NCI-H1092 (cell line): ENCODE data around the gene RND1.

Experiments
- DNase-seq: peaks from one replicate; lab custom pipeline; 2025; lab: John Stamatoyannopoulos, UW

RND1 gene

DNA sequence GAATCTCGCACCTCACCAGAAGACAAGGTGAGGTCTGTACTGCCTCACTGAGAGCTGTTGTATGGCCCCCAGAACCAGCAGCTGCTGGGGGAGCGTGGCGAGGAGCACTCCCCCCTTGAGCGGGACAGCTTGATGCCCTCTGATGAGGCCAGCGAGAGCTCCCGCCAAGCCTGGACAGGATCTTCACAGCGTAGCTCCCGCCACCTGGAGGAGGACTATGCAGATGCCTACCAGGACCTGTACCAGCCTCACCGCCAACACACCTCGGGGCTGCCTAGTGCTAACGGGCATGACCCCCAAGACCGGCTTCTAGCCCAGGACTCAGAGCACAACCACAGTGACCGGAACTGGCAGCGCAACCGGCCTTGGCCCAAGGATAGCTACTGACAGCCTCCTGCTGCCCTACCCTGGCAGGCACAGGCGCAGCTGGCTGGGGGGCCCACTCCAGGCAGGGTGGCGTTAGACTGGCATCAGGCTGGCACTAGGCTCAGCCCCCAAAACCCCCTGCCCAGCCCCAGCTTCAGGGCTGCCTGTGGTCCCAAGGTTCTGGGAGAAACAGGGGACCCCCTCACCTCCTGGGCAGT lies 38.1 kb downstream of the RND1 start:
- no peak for DNase-seq

DNA sequence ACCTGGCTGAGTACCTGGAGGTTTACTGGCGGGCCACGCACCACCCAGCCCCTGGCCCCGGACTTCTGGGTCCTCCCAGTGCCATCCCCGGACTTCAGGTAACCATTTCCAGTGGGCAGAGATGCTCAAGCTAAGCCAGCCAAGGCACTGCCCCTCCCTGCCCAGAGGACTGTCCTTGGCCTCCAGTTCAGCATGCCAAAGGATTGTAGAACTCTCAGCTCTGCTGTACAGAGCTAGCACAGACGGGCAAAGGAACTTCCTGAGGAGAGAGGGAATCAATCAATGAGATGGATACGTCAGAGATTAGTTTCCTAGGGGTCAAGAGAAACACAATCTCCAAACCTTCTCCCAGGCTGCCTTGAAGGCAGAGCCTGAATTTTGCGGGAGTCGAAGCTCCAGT lies 38.6 kb downstream of the RND1 start:
- no peak for DNase-seq

DNA sequence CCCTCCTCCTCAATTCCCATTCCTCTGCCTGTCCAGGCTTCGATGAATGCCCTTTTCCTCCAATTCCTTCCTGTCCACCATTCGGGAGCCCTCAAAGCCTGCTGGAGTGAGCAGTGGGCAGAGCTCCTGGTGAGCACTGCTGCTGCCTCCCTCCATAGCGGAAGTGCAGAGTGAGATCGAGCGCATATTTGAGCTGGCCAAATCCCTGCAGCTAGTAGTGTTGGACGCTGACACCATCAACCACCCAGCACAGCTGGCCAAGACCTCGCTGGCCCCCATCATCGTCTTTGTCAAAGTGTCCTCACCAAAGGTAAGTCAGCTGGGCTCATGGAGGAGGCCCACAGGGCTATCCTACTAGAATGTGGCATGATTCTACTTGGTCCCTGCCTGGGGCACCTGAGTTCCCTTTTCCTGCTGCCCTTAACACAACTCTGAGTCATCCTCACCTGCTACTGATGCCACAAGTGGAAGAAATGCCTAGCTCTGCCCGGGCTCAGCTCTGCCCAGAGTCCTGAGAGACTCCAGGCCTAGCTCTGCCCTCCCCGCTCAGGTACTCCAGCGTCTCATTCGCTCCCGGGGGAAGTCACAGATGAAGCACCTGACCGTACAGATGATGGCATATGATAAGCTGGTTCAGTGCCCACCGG lies 39.3 kb downstream of the RND1 start:
- no peak for DNase-seq

DNA sequence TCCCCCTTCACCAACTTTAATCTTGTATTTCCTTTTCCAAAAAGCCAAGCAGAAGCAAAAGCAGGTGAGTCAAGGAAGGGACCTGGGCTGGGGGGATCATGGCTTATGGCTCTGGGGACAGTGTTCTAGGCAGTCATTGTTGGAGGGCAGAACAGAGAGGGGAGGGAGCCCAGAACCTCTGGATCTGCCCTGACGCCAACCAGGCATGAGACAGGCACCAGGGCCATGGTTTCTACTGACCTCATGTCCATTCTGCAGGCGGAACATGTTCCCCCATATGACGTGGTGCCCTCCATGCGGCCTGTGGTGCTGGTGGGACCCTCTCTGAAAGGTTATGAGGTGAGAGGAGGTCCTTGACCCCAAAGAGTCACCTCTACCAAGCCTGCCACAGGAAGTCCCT lies 40.8 kb downstream of the RND1 start:
- no peak for DNase-seq

DNA sequence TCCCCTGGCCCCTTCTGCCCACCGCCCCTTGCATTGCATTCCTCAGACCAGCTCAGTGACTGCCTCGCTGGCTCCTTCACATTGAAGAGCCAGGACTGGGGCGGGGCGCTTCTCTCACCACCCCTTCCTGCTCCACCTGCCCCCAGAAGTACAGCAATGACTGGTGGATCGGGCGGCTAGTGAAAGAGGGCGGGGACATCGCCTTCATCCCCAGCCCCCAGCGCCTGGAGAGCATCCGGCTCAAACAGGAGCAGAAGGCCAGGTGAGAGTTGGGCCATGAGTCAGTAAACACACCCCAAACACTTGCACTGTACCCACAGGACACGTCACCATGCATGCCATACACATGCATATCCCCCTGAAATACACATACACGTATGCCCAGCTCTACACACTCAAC lies 41.6 kb downstream of the RND1 start:
- no peak for DNase-seq

DNA sequence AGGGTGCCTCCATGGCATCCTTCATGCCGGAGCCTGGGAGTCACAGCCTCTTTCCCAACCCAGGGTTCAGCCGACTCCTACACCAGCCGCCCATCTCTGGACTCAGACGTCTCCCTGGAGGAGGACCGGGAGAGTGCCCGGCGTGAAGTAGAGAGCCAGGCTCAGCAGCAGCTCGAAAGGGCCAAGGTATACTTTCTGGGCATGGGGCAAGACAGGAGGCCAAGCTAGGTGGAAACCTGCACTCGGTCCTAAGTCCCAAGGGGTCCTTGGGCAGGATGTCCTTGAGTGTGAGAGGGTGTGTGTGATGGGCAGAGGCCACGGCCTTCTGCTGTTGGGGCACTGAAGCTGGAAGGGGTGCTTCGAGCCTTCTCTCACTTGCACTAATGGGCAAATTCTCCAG lies 42.4 kb downstream of the RND1 start:
- no peak for DNase-seq

DNA sequence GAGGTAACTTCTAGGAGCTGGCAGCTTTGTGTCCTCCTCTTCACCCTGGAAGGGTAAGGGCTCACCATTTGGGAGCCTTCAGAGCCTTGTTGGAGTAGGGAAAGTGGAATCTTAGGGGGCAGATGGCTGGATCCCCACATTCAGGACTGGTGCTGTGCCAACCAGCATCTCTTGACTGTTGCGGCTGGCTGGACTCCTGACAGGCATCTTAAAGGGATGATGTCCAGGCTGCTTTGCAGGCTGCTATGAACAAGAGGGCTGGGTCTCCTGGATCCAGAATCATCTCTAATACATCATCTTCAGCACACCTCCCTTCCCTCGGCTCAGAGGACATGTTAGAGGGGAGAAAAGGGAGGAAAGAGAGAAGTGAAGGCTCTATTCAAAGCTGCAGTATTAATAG lies 43.0 kb downstream of the RND1 start:
- DNase-seq = no peak

DNA sequence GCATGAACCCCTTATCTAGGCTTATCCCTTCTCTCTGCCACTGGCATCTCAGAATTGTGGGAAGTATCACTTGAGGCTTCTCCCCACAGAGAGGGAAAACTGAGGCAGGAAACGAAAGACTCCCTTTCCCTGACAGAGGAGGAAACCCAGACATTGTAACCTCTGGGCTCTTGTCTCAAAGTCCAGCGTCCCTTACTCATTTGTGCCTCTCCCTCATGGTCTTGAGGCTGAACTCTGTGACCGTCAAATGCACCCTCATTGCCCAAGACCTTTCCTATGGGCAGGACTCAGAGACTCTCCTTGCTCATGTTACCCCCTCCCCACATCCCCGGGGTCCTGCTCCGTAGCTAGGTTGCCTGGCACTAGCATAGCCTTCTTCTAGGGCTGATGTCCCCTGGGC lies 43.5 kb downstream of the RND1 start:
- no peak for DNase-seq

DNA sequence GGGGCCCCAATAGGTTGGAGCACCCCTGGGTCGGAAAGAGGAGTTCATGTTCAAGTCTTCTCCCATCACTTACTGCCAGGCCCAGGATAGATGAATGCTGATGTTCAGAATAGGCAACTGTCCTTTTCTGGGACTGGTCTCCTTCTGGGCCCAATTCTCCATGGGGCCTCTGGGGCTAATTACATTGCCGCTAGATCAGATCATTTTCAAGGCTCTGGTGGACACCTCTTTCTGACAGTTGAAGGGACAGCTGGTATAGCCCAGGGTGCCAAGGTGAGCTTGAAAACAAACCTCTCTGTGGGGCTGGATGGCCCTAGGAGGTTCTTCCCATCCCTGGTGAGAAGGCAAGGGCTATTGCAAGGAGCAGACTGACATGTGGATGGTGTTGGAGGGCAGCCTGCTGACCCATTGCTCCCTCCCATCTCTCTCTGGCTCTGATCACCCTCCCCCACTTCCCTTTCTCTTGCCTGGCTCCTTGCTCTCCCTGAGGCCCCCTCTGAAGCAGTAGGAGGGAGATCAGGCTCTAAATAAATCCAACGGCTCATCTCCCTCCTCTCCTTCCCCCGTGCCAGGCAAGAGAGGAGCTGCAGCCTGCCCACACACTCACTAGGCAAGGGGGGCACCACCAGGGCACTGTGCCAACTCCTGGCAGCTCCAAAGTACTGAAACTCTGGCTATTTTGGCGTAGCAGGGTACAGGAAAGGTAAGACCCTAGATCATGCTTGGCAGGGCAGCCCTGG lies 45.5 kb downstream of the RND1 start:
- DNase-seq = no peak

DNA sequence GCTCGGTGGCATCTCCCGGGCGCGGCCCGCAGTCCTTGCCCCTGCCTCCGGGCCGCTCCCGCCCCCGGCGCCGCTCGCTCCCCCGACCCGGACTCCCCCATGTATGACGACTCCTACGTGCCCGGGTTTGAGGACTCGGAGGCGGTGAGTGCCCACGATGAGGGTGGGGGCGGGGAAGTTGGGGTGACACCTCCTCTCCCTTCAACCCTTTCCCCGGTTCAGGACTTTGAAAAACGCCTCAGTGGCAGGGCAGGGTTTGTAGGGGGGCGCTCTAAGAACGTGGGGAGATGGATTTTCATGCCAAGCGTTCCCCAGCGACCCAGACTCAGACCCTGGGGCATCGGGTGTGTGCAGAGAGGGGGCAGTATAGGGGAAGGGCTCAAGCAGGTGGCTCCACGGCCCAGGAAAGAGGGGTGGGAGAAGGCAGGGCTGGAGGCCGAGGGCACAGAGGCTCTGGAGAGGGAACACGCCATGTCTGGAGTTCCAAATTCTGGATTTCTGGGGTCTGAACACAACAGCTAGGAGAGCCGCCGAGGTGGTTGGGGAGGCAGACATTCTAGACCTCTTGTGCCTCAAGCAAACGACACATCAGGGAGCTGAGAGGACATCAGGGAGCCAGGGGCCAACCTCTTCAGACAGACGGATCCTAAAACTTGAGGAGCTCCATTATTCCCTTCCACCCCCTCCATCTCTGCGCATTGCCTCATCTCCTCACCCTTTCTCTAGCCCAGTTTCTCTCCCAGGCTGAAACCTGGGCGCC lies 46.7 kb downstream of the RND1 start:
- no peak for DNase-seq

DNA sequence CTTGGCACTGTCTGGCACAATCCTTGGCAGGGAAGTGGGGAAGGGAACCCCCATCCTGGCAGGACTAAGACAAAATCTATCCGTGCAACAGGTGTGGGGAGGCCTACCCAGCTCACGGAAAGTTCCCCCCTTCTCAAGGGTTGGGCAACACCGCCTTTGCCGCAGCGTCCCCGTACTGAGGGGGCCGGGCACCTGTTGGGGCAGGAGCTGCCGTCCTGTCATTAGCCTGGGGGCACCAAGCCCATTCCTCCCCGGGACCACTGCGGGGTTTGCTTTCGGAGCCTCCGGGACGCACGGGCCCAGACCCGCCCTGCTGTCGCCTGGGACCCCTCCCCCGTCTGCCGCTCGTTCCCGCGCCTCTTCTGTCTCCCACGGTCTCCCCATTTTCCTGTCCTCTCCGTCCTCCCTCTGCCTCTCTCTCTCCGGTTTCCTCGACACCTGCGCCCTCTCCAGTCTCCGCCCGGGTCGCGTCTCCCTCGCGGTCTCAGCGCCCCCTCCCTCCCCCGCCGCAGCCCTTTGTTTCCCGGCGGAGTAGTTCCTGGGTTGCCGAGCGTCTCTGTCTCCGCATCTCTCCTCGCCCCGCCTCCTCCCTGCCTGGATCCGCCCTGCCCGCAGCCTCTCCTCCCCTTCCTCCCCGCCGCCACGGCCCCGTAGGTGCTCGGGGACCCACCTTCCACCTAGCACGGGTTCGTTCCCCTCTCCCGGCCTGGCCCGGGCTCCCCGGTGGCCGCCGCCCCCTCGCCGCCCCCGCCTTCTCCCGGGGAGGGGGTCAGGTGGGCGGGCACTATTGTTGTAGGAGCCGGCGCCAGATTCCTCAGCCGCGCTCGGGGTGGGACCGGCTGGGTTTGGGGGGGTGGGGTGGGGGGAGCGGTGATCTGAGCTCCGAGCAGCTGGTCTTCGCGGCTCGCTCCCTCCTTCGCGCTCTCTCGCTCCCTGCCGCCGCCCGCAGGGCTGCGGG lies 47.5 kb downstream of the RND1 start, which contains the start of gene CACNB3:
CACNB3 (plus strand) TSS at position 624 of the 958 bp plus-strand sequence. CDS start 434 bp downstream, outside the sequence.
- peak; percentile 38 for DNase-seq

DNA sequence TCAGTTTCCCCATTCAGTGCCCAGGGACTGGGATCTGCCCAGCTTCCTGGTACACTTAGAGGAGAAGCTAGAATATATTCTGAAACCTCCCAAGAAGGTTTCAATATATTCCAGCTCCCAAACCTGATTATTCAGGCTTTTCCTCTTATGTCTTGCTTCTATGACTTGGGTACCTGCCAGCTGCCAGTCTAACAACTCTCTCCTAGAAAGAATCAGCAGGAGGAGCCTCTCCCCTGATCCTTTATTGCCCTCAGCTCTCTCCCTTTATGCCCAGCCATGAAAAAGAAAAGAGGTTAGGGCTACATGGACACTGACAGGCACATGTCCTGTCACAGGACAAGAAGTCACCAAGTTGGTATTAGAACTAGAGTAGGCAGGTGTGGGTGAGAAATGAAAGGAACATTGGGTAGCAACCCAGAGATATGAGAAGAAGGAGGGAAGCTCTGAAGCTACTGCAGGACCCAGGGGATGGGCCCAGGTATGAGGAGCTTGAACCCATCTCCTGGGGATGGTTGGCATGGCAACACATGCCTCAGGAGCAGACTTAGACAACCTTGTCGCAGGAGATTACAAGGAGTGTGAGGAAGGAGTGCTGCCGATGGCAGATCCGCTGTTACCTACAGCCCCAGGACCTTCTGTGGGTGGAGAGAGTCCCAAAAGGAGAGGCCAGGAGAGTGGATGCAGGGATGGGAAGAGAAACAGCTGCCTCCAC lies 49.4 kb downstream of the RND1 start:
- no peak for DNase-seq

DNA sequence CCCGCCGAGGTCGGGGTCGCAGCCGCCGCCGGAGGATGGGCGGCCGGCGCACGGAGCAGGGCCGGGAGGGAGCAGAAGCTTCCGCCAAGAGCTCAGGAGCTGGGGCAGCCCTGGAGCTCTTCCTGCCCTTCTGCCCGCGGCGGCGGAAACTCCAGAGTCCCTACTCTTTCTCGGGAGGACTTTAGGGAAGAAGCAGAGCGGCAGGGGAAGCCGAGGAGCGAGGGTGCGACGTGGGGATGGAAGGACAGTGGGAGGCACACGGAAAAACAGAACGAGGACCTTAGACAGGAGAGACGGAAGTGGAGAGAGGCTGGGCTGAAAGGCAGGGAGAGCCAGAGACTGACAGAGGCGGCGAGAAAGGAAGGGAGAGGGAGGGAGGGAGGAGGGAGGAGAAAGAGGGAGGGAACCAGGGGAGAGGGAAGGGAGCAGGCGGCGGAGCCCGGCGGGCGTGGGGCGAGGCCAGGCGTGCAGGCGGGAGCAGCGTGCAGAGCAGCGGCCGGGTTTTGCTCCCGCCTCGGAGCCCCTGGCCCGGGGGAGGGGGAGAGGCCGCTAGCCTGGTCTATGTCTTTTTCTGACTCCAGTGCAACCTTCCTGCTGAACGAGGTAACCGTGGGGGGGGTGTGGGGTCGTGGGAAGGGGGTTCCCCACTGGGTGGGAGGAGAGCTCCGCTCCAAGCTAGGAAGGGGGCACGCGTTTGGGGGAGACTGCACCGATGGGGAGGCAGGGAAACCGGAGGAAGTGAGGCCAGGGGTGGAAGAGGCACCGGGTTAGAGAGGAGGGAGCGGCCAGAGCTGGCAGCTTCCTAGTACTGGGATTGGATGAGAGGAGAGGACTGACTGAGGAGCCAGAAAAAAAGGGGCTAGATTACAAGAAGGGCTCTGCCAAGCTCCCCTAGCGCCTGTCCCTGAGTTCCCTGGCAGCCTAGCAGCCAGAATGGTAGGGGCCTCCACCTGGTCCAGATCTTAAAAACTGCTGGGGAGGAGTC lies 50.3 kb downstream of the RND1 start:
- DNase-seq = peak; percentile 54

DNA sequence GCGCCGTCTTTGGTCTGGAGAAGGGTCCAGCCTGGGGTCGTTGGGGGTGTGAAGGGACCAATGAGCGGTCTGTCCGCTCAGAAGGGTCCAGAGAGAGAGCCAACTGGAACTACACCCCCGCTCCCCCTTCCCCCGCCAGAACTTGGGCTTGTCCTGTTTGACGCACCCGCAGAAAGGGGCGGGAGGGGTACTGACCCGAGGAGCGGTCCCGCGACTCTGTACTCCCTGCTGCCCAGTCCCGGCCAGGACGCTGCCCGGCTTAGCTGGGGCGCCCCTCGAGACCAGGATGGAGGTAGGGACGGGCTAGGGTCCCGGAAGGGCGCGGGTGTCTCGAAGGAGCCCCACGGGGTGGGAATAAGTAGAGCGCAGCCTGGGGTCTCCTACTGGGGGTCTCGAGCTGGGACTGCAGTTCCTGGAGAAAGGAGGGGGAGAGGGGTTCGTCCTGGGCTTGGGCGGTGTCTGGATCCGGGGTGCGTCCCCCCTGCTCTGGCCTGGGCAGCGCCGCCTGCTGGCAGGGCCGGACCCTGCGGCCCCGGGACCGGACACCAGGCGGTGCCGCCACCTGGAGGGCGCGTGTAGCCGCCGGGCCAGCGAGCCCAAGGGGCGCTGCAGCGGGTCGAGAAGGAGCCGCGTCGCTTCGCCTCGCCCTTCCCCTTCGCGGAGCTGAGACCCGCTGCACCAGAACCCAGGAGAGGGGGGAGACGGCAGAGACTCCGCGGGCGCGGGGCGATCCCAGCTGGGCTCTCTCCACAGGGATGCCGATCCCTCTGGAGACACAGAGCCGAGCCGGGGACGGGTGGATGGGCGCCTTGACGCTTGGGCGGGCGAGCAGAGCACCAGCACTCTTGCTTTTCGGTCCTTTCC lies 51.2 kb downstream of the RND1 start:
- peak; percentile 28 for DNase-seq

DNA sequence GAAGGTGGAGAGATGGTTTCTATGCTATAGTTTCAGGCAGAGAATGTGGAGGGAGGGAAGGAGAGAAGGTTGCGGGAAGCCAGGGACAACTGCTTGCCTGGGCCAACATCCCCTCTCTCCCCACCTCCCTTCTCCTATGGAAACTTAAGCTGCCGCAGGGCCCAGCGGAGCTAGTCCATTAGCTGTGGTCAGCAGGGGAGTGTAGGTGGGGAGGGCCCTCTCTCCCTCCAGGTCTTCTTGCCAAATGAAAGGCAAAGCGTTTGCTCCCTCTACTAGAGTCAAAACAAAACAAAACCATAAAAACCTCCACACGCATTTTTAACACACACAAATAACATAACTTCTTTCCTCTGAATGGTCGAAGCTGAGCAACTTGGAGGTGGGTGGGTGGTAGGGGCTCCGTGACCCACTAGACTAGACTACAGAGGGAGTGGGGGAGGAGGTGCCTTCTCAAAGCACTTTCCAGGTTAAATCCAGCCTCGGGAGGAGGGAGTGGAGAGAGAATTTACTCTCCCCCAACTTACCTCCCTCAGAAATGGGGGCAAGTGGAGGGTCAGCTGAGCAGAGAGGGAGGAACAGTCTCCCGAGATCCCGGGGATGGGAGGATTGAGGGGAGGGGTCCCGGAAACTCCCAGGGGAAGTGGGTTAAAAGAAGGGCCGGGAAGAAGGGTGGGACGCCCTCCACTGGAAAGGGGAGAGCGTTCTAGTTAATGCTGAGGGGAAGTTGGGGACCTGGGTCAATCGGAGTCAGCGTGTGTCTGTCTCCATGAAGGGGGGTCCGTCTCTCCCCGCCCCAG lies 52.0 kb downstream of the RND1 start:
- DNase-seq = no peak

DNA sequence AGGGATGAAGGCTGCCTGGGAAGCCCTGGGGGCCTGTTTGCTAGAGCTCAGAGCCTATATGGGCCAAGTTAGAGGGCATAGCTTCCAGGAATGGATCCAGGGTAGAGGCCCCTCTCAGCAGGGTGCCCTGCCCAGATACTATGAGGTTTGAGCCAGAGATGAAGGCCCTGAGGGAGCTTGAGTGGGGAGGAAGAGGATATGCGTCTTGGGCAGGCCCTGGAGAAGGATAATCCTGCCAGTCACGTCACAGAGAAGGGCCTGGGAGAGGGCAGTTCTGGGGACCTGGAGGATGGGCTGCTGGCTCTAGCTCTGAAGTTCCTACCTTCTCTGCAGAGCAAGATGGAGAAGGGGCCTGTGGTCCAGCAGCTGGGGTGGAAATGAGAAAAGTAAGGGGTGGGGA lies 53.3 kb downstream of the RND1 start:
- no peak for DNase-seq

DNA sequence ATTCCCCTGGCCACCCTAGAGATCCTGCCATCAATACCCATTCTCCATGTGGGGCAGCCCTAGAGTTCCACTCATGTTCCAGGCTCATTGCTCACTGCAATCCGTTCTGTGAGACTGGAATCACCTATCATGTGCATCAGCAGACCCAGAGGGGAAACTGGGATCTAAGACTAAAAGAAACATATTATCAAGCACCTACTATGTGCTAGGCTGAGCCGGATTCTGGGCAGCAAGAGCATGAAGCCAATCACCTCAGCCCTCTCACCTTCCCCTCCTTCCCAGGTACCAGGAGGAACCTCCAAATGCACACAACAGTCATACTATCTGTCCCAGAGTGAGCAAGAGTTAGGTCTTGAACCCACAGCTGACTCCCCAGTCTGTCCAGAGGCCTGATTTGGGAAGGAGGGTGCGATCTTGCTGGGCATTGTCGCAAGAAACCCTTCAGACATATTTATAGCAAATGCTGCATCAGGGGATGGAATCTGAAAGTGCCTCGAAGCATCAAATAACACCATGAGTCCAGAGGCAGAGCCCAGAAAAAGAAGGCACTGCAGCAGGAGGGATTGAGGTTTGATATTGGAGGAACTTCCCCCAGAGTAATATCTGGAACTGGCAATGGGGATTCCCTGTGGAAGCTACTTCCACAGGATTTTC lies 54.1 kb downstream of the RND1 start:
- DNase-seq = no peak
